Suppressor macrophage treated with lipopolysaccharide for 1 hour (primary cell): ENCODE data around the gene BDP1.
"Not testable (repeated sequence)": the region's sequence is repeated elsewhere in the genome, so short reads cannot be mapped to it uniquely, and the experiment has no call there.

Source experiments
- DNase-seq, 3 donors: peaks; one replicate each; pipeline ENCODE4 v3.0.0-alpha.2; 2020 to 2022

The BDP1 gene

GRCh38 chr5:71455427-71456361 lies at the start of gene BDP1:
Gene BDP1, plus strand, starts transcription at chr5:71455651. Its CDS starts 227 bp downstream, at chr5:71455878.
- DNase-seq, result peak; percentile 92 to 96 (median 94)

GRCh38 chr5:71410088-71410487 lies 45.4 kb upstream of the BDP1 start:
- not testable (repeated sequence) for DNase-seq

GRCh38 chr5:71415626-71416025 lies 39.8 kb upstream of the BDP1 start:
- not testable (repeated sequence) for DNase-seq

GRCh38 chr5:71418026-71418425 lies 37.4 kb upstream of the BDP1 start:
- DNase-seq, result not testable (repeated sequence)

GRCh38 chr5:71421278-71421677 lies 34.2 kb upstream of the BDP1 start:
- DNase-seq, result not testable (repeated sequence)

GRCh38 chr5:71423896-71424295 lies 31.6 kb upstream of the BDP1 start:
- DNase-seq, result not testable (repeated sequence)

GRCh38 chr5:71426686-71427474 lies 28.6 kb upstream of the BDP1 start:
- not testable (repeated sequence) for DNase-seq

- DNase-seq, result not testable (repeated sequence)
Observed at GRCh38 chr5:71432410-71432809, 23.0 kb upstream of the BDP1 start.

- not testable (repeated sequence) for DNase-seq
Observed at GRCh38 chr5:71434825-71435224, 20.6 kb upstream of the BDP1 start.

- DNase-seq, result not testable (repeated sequence)
Observed at GRCh38 chr5:71441564-71441963, 13.9 kb upstream of the BDP1 start.

- DNase-seq, result not testable (repeated sequence)
Observed at GRCh38 chr5:71443891-71444290, 11.6 kb upstream of the BDP1 start.

GRCh38 chr5:71445015-71445414 lies 10.4 kb upstream of the BDP1 start:
- not testable (repeated sequence) for DNase-seq

GRCh38 chr5:71445523-71446152 lies 9.8 kb upstream of the BDP1 start:
- not testable (repeated sequence) for DNase-seq

- DNase-seq, result peak in 1 of 3 donors; percentile 3
Observed at GRCh38 chr5:71446540-71447216, 8.8 kb upstream of the BDP1 start.

- peak in 2 of 3 donors; percentile 14 to 20 for DNase-seq
Observed at GRCh38 chr5:71447218-71447808, 8.1 kb upstream of the BDP1 start.

- no peak for DNase-seq
Observed at GRCh38 chr5:71452876-71453275, 2.6 kb upstream of the BDP1 start.

- no peak for DNase-seq
Observed at GRCh38 chr5:71454913-71455312, 538 bp upstream of the BDP1 start.

GRCh38 chr5:71456362-71456743 lies 902 bp downstream of the BDP1 start:
- peak in 2 of 3 donors; percentile 2 to 29 for DNase-seq

GRCh38 chr5:71457106-71457505 lies 1.7 kb downstream of the BDP1 start:
- DNase-seq, result no peak

- no peak for DNase-seq
Observed at GRCh38 chr5:71460693-71461092, 5.2 kb downstream of the BDP1 start.

GRCh38 chr5:71461360-71461759 lies 5.9 kb downstream of the BDP1 start:
- DNase-seq, result no peak

GRCh38 chr5:71471193-71471592 lies 15.7 kb downstream of the BDP1 start:
- peak in 1 of 3 donors; percentile 7 for DNase-seq
